ENCODE data around the gene SH2D2A. TPM values are rescaled to one million over a fixed set of nuclear protein-coding genes. Genes with fewer than 3 reads are reported as not detected.

The SH2D2A gene
- total and polyA plus RNA-seq, 9 donors = 0.19 to 2.8 (median 0.77) TPM

- H3K27me3 ChIP-seq = no peaks in the 10 kb centered on the region
- WGBS, 3 donors = 46 to 61% (median 51%) methylated on average over 14 of the region's 14 CpGs
- H3K36me3 ChIP-seq = no peaks in the 10 kb centered on the region
- no peak for DNase-seq
- no peaks in the 10 kb centered on the region for H3K4me1 ChIP-seq (ENCODE audit: insufficient read depth)
- TF ChIP-seq, protein P1, sequence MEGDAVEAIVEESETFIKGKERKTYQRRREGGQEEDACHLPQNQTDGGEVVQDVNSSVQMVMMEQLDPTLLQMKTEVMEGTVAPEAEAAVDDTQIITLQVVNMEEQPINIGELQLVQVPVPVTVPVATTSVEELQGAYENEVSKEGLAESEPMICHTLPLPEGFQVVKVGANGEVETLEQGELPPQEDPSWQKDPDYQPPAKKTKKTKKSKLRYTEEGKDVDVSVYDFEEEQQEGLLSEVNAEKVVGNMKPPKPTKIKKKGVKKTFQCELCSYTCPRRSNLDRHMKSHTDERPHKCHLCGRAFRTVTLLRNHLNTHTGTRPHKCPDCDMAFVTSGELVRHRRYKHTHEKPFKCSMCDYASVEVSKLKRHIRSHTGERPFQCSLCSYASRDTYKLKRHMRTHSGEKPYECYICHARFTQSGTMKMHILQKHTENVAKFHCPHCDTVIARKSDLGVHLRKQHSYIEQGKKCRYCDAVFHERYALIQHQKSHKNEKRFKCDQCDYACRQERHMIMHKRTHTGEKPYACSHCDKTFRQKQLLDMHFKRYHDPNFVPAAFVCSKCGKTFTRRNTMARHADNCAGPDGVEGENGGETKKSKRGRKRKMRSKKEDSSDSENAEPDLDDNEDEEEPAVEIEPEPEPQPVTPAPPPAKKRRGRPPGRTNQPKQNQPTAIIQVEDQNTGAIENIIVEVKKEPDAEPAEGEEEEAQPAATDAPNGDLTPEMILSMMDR (IDR thresholded peaks at IDR 0.05) = no peak
- TF ChIP-seq EP300 (IDR thresholded peaks at IDR 0.05) = no peak
- TF ChIP-seq POLR2A (IDR thresholded peaks at IDR 0.05) = no peak
- H3K27ac ChIP-seq = no peak overlapping the region
- no peaks in the 10 kb centered on the region for H3K9me3 ChIP-seq
- H3K4me3 ChIP-seq = no peak overlapping the region
- intact Hi-C loops (cut with DNase I) = no loop called here
Observed at GRCh38 chr1:156844638-156845037, 28.0 kb upstream of the SH2D2A start.

DNA sequence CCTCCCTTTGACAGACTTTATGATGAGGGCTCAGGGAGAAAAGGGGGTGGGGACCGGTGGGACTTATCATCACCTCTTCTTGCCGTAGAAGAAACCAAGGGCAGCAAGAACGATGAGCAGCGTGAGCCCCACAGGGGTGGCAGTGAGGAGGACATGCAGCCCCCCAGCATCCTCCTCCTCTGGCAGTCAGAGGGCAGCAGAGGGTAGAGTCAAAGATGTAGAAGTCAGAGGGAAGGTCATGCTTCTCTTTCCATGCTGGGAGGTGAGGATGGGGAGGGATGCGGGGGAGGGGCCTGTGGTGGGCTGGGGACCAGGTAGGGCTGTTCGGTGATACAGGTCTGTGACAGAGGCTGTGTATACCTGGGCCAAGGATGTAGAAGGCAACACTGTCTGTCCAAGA lies 27.5 kb upstream of the SH2D2A start:
- Histone ChIP-seq H3K36me3 (no peaks in the 10 kb centered on the region), H3K27ac (no peak overlapping the region), H3K27me3 (no peaks in the 10 kb centered on the region), H3K4me1 (ENCODE audit: insufficient read depth) (no peaks in the 10 kb centered on the region), H3K4me3 (no peak overlapping the region), H3K9me3 (no peaks in the 10 kb centered on the region)
- intact Hi-C loops (cut with DNase I) = no loop called here
- 65 to 67% (median 66%) methylated on average over 6 of the region's 6 CpGs for WGBS, 3 donors
- no peak for TF ChIP-seq POLR2A (IDR thresholded peaks at IDR 0.05)
- TF ChIP-seq EP300 (IDR thresholded peaks at IDR 0.05) = no peak
- TF ChIP-seq, protein P1 (IDR thresholded peaks at IDR 0.05) = no peak
- DNase-seq = no peak

GRCh38 chr1:156842618-156843300 lies 26.1 kb upstream of the SH2D2A start:
- intact Hi-C loops (cut with DNase I) = no loop called here
- Histone ChIP-seq H3K9me3 (no peaks in the 10 kb centered on the region), H3K4me3 (no peak overlapping the region), H3K4me1 (ENCODE audit: insufficient read depth) (peaks cover 2% of the 10 kb centered on the region), H3K36me3 (no peaks in the 10 kb centered on the region), H3K27me3 (no peaks in the 10 kb centered on the region), H3K27ac (no peak overlapping the region)
- no peak for DNase-seq
- WGBS, 3 donors = 79 to 87% (median 84%) methylated on average over 9 of the region's 9 CpGs
- TF ChIP-seq POLR2A (IDR thresholded peaks at IDR 0.05) = no peak
- TF ChIP-seq EP300 (IDR thresholded peaks at IDR 0.05) = no peak
- TF ChIP-seq, protein P1 (IDR thresholded peaks at IDR 0.05) = no peak

- no peak for DNase-seq
- H3K4me1 ChIP-seq (ENCODE audit: insufficient read depth) = peaks cover 2% of the 10 kb centered on the region
- H3K27ac ChIP-seq = no peak overlapping the region
- 76 to 85% (median 80%) methylated on average over 16 of the region's 16 CpGs for WGBS, 3 donors
- H3K36me3 ChIP-seq = no peaks in the 10 kb centered on the region
- H3K4me3 ChIP-seq = no peak overlapping the region
- no peaks in the 10 kb centered on the region for H3K27me3 ChIP-seq
- intact Hi-C loops (cut with DNase I) = no loop called here
- TF ChIP-seq POLR2A (IDR thresholded peaks at IDR 0.05) (no peak), EP300 (IDR thresholded peaks at IDR 0.05) (no peak)
- TF ChIP-seq, protein P1 (IDR thresholded peaks at IDR 0.05) = no peak
- H3K9me3 ChIP-seq = no peaks in the 10 kb centered on the region
Observed at GRCh38 chr1:156841295-156841855, 24.7 kb upstream of the SH2D2A start.
